Measurements from ENCODE around the gene BRMS1L. TPM values are rescaled to one million over a fixed set of nuclear protein-coding genes. Genes with fewer than 3 reads are reported as not detected.

Gene BRMS1L
- total and polyA plus RNA-seq, 2 experiments from 2014 or later, result 11.8 to 19.5 TPM

GRCh38 chr14:35877276-35877675 lies 51.1 kb downstream of the BRMS1L start (continued):
- TF ChIP-seq CTCF (conservative IDR thresholded peaks at IDR 0.05; ENCODE audit: low read depth in 2 of 2) (no peak), JUNB (IDR thresholded peaks at IDR 0.05; ENCODE audit: unreplicated experiment) (no peak), NANOG (IDR thresholded peaks at IDR 0.05; ENCODE audit: borderline replicate concordance) (no peak), ETS1 (IDR thresholded peaks at IDR 0.05) (no peak)

- Mint-ChIP-seq H3K27me3 (ENCODE audit: insufficient read depth, low read depth, poor library complexity) (peaks cover 1% of the 10 kb centered on the region), H3K27ac (no peak overlapping the region), H3K9me3 (no peaks in the 10 kb centered on the region), H3K36me3 (ENCODE audit: low read depth) (no peaks in the 10 kb centered on the region), H3K4me1 (no peaks in the 10 kb centered on the region), H3K4me3 (no peak overlapping the region)
- no peak overlapping the region for H3K4me2 ChIP-seq
- no peak overlapping the region for H2AFZ ChIP-seq
- H3K4me3 ChIP-seq, result no peak overlapping the region
- ATAC-seq (no peak), DNase-seq (ENCODE audit: low spot score) (no peak)
- H3K4me1 ChIP-seq (ENCODE audit: insufficient read depth), result no peaks in the 10 kb centered on the region; the same call in 1 of the 2 replicates
- TF ChIP-seq ZNF331 (CRISPR knock-in tag; IDR thresholded peaks at IDR 0.05; ENCODE audit: low read depth), result no peak
- no peak for TF ChIP-seq JUNB (IDR thresholded peaks at IDR 0.05; ENCODE audit: unreplicated experiment)
- no peak for TF ChIP-seq ETS1 (IDR thresholded peaks at IDR 0.05)
- TF ChIP-seq ZNF462 (CRISPR knock-in tag; IDR thresholded peaks at IDR 0.05), result no peak
- TF ChIP-seq POLR2AphosphoS5 (IDR thresholded peaks at IDR 0.05; ENCODE audit: low read depth), result no peak
- no peak for TF ChIP-seq EZH2 (IDR thresholded peaks at IDR 0.05; ENCODE audit: low read depth, unreplicated experiment)
- no peak for TF ChIP-seq ZNF114 (CRISPR knock-in tag; IDR thresholded peaks at IDR 0.05)
- H3K27me3 ChIP-seq (ENCODE audit: insufficient read depth), result no peaks in the 10 kb centered on the region
- no peaks in the 10 kb centered on the region for H3F3A ChIP-seq (replicated peaks; ENCODE audit: low read depth)
- H3K9me2 ChIP-seq (ENCODE audit: insufficient read depth), result no peaks in the 10 kb centered on the region
- 0 out of 2 replicates have a peak overlapping the region, but pooled peaks have one; percentile 52 for H3K27ac ChIP-seq (ENCODE audit: low read depth)
- no peaks in the 10 kb centered on the region; the same call in 1 of the 2 replicates for H4K20me1 ChIP-seq (replicated peaks; ENCODE audit: insufficient read depth)
- no peaks in the 10 kb centered on the region for H3K79me2 ChIP-seq (replicated peaks; ENCODE audit: insufficient read depth)
- H3K36me3 ChIP-seq (ENCODE audit: insufficient read depth), result no peaks in the 10 kb centered on the region
These were observed 52.4 kb downstream of the BRMS1L start for GRCh38 chr14:35878272-35879150.
